Hepatocyte (in vitro differentiated cells): ENCODE data around the gene IRX4. TPM values are rescaled to one million over a fixed set of nuclear protein-coding genes. Genes with fewer than 3 reads are reported as not detected.

Experiments used
- DNase-seq: peaks from one replicate; pipeline ENCODE4 v3.0.0-alpha.2; 2016; ENCODE audit warnings: low spot score
- H2AFZ ChIP-seq: fragments of 200-600 bp; sonication (generic); 2 replicates; pipeline ENCODE4 v1.6.0; 2016; ENCODE audit warnings: antibody characterized with exemption, mild to moderate bottlenecking
- H3K27ac ChIP-seq: fragments of 200-600 bp; sonication (generic); 2 replicates; pipeline ENCODE4 v1.5.1; 2016; ENCODE audit warnings: mild to moderate bottlenecking
- H3K27me3 ChIP-seq: fragments of 200-600 bp; sonication (generic); 2 replicates; pipeline ENCODE4 v1.6.1; 2016
- H3K36me3 ChIP-seq: fragments of 200-600 bp; sonication (generic); replicated peaks from 2 replicates; pipeline ENCODE4 v1.5.1; 2016; ENCODE audit warnings: low read depth; ENCODE audit not compliant: insufficient read depth
- H3K4me1 ChIP-seq: fragments of 200-600 bp; sonication (generic); 2 replicates; pipeline ENCODE4 v1.5.1; 2016; ENCODE audit warnings: mild to moderate bottlenecking, moderate library complexity; ENCODE audit not compliant: insufficient read depth
- H3K4me2 ChIP-seq: fragments of 200-600 bp; sonication (generic); 2 replicates; pipeline ENCODE4 v1.6.0; 2016
- H3K4me3 ChIP-seq: fragments of 200-600 bp; sonication (generic); 2 replicates; pipeline ENCODE4 v1.5.1; 2016; ENCODE audit warnings: mild to moderate bottlenecking
- H3K79me2 ChIP-seq: fragments of 200-600 bp; sonication (generic); 2 replicates; pipeline ENCODE4 v1.6.0; 2017; ENCODE audit warnings: mild to moderate bottlenecking
- H3K9me2 ChIP-seq: fragments of 200-600 bp; sonication (generic); replicated peaks from 2 replicates; pipeline ENCODE4 v1.6.0; 2017; ENCODE audit warnings: mild to moderate bottlenecking; ENCODE audit not compliant: insufficient read depth
- H3K9me3 ChIP-seq: fragments of 200-600 bp; sonication (generic); 2 replicates; pipeline ENCODE4 v1.5.1; 2016; ENCODE audit warnings: low read depth, mild to moderate bottlenecking
- H4K20me1 ChIP-seq: fragments of 200-600 bp; sonication (generic); 2 replicates; pipeline ENCODE4 v1.6.0; 2016; ENCODE audit warnings: mild to moderate bottlenecking; ENCODE audit not compliant: insufficient read depth, poor library complexity, severe bottlenecking
- CTCF ChIP-seq: fragments of 200-600 bp; sonication (generic); IDR thresholded peaks from 2 replicates; pipeline ENCODE4 v1.5.1; 2016; ENCODE audit warnings: antibody characterized with exemption, mild to moderate bottlenecking; ENCODE audit not compliant: poor library complexity
- EZH2 ChIP-seq: fragments of 200-600 bp; sonication (generic); IDR thresholded peaks from 2 replicates; pipeline ENCODE4 v1.6.1; 2016; ENCODE audit warnings: antibody characterized with exemption, mild to moderate bottlenecking, borderline replicate concordance
- EZH2phosphoT487 ChIP-seq: fragments of 200-600 bp; sonication (generic); IDR thresholded peaks from one replicate; pipeline ENCODE4 v1.6.1; 2018; ENCODE audit warnings: antibody characterized with exemption, mild to moderate bottlenecking, low read depth, moderate library complexity; ENCODE audit not compliant: unreplicated experiment, severe bottlenecking
- WGBS: methylation state at CpG from one replicate; pipeline ENCODE4 v1.1.6; 2016; ENCODE audit warnings: low lambda C conversion rate; ENCODE audit errors: missing lambda C conversion rate; 5-methylcytosine and 5-hydroxymethylcytosine counted together
- polyA plus RNA-seq: library from polyadenylated mRNA; unstranded; fragments of >200 nt; fragmentation: Nextera tagmentation; extraction: Ambion mirVana; gene quantifications from 2 replicates; pipeline ENCODE4 v1.2.1, GENCODE V29; 2016
- total RNA-seq: library from RNA; depleted of rRNA; stranded (reverse); fragments of >200 nt; gene quantifications from 2 replicates; pipeline ENCODE4 v1.2.3, GENCODE V29; 2014

The IRX4 gene
- total and polyA plus RNA-seq, 2 experiments from 2014 or later: not detected

DNA sequence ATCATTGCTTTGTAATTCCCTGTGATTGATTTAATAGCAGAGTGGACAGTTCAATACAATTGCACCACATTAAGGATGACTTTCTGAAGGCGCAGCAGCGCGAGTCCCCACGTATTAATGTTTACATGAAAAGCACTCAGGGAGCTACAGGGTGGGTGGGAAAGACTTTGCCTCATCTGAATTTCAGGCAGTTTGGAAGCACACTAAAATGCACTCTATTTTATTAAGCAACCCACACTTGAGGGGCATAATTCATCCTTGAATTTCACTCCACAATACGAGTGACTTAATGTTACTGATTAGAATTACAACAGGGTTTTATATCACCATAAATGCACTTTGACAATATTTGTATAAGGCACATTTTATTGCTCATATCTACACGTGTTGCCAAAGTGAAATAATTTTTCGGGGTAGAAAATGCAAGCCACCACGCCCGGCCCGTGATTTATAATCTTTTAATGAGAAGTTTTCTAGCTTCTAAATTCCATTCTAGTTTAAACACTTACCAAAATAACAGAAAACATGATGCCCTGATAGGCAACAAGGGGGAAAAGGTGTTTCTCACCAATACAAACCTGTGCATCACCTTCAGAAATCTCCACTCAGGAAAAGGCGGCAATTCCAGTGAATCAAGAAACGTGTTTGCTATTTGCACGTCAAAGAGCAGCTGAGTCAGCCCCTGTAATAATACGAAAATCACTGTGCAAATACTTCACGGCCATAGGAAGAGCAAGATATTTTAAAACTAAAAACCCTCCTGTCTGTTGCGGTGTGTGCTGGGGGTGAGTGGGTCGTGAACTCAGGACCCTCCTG lies 40.5 kb downstream of the IRX4 start:
- Histone ChIP-seq H3K4me3 (no peak overlapping the region), H3K4me1 (no peaks in the 10 kb centered on the region), H2AFZ (no peak overlapping the region), H3K9me2 (no peaks in the 10 kb centered on the region), H3K27ac (no peak overlapping the region), H4K20me1 (no peaks in the 10 kb centered on the region), H3K9me3 (no peaks in the 10 kb centered on the region), H3K4me2 (no peak overlapping the region), H3K79me2 (no peaks in the 10 kb centered on the region), H3K27me3 (peaks cover 16% of the 10 kb centered on the region), H3K36me3 (no peaks in the 10 kb centered on the region)
- TF ChIP-seq EZH2 (no peak), EZH2phosphoT487 (no peak), CTCF (no peak)
- 77% methylated on average over 17 of the region's 17 CpGs for WGBS
- DNase-seq: no peak

DNA sequence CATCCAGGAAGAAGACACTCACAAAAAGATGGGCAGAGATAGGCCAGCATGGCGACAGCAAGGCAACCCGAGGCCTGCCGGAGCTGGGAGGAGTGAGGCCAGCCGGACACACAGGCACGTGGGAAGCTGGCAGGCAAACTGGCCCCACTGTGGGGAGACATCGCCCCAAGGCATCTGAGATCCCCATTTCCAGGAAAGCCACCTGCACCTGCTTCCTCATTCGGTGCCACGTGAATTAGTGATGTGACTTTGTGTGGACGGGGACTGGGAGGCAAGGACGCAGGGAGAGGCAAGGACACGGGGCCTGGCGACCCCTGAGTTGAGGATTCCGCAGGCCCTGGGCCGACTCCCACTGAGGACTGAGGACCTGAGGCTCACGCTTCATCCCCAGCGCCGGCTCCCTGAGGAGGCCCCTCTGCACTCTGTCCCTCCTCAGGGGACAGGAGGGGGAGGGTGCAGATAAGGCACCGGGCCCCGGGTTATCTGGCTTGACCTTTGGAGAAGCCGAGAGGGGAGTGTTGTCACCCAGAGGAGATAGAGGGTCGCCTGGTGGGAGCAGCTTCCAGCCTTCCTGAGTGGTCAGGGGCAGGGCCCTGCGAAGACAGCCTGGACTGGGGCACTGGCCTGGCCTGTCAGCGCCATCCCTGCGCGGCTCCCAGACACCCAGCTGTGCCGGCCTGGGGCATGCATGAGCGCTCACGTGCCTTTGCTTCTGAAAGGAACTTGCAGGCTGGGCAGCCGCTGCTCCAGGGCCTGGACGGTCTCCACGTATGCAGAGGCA lies 41.8 kb downstream of the IRX4 start:
- H3K27ac ChIP-seq: no peak overlapping the region
- no peak overlapping the region for H2AFZ ChIP-seq
- H3K9me3 ChIP-seq: no peaks in the 10 kb centered on the region
- H3K36me3 ChIP-seq: no peaks in the 10 kb centered on the region
- no peak overlapping the region for H3K4me2 ChIP-seq
- H4K20me1 ChIP-seq: no peaks in the 10 kb centered on the region
- WGBS: 52% methylated on average over 30 of the region's 31 CpGs
- H3K9me2 ChIP-seq: no peaks in the 10 kb centered on the region
- no peak overlapping the region for H3K4me3 ChIP-seq
- no peak for DNase-seq
- H3K4me1 ChIP-seq: no peaks in the 10 kb centered on the region
- no peak for TF ChIP-seq EZH2phosphoT487
- TF ChIP-seq EZH2: no peak
- TF ChIP-seq CTCF: no peak
- H3K27me3 ChIP-seq: peaks cover 16% of the 10 kb centered on the region
- no peaks in the 10 kb centered on the region for H3K79me2 ChIP-seq

DNA sequence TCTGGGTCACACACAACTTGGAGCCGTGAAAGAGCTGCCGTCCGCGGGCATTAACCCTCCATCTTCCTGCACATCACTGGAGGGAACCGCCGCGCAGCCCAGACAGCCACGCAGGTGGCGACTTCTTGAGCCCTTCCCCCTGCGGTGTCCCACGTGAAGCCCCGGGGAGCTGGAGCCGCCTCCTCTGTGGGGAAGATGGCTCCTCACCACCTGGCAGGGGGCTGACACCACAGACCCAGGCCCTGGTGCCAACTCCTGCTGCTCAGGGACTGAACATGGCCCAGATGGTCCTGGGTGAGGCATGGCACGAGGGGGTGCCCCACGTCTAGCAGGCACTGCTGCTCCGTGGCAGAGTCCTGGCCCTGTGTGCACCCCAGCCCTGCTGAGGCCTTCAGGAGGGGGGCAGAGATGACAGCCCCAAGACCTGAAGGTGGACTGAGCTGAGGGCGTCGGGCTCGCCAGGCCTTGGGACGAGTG lies 42.6 kb downstream of the IRX4 start:
- H3K9me3 ChIP-seq: no peaks in the 10 kb centered on the region
- H3K27me3 ChIP-seq: peaks cover 13% of the 10 kb centered on the region
- H3K79me2 ChIP-seq: no peaks in the 10 kb centered on the region
- H3K4me2 ChIP-seq: no peak overlapping the region
- H3K9me2 ChIP-seq: no peaks in the 10 kb centered on the region
- H4K20me1 ChIP-seq: no peaks in the 10 kb centered on the region
- TF ChIP-seq EZH2phosphoT487 (no peak), CTCF (no peak), EZH2 (no peak)
- WGBS: 94% methylated on average over 20 of the region's 20 CpGs
- H3K27ac ChIP-seq: no peak overlapping the region
- H3K4me3 ChIP-seq: no peak overlapping the region
- H3K36me3 ChIP-seq: no peaks in the 10 kb centered on the region
- H3K4me1 ChIP-seq: no peaks in the 10 kb centered on the region
- H2AFZ ChIP-seq: no peak overlapping the region
- DNase-seq: no peak
